B cell (primary cell): ENCODE measurements around the gene TRHDE. TPM values are rescaled to one million over a fixed set of nuclear protein-coding genes. Genes with fewer than 3 reads are reported as not detected.
"Not testable (repeated sequence)": the region's sequence is repeated elsewhere in the genome, so short reads cannot be mapped to it uniquely, and the experiment has no call there.

Source experiments
- ATAC-seq: fragments of 200-7000 bp; cut with Tn5 transposase; one replicate; pipeline ENCODE4 v1.10.0; 2021; ENCODE audit warnings: low read depth, mild to moderate bottlenecking, moderate number of reproducible peaks, moderate library complexity
- CTCF ChIA-PET: fragments of 350-600 bp; sonication (Branson Sonifier 250); formaldehyde crosslinking; loops from one replicate; lab custom pipeline; 2021; ENCODE audit warnings: antibody characterized with exemption, inconsistent platforms; lab: Charles Lee
- POLR2A ChIA-PET: fragments of 350-600 bp; sonication (Branson Sonifier 250); formaldehyde crosslinking; loops from one replicate; lab custom pipeline; 2021; ENCODE audit warnings: antibody characterized with exemption; lab: Charles Lee
- DNase-seq: peaks from one replicate; pipeline ENCODE4 v3.0.0; 2013
- H2AFZ ChIP-seq: 2 replicates; pipeline ENCODE4 v1.6.1; 2012; ENCODE audit warnings: mild to moderate bottlenecking, low read depth, low read length; ENCODE audit not compliant: insufficient read depth, poor library complexity, severe bottlenecking
- H3K27ac ChIP-seq, 2 donors: 1 replicate in 1 of 2; 2 replicates in 1 of 2; pipeline ENCODE4 v1.5.1; 2012 to 2013; ENCODE audit warnings: low read length in 2 of 2, mild to moderate bottlenecking in 2 of 2, moderate library complexity in 1 of 2
- H3K27me3 ChIP-seq, 4 experiments: fragments of 200-600 bp in 1 of 4; sonication (generic) in 1 of 4; replicated peaks in 1 of 4; 1 replicate in 2 of 4; 2 replicates in 2 of 4; pipeline versions ENCODE4 v1.6.1 to v1.7.0; 2013 to 2016; ENCODE audit warnings: low read length in 3 of 4, mild to moderate bottlenecking in 2 of 4, mixed read lengths in 1 of 4, moderate library complexity in 1 of 4; ENCODE audit not compliant: insufficient read depth in 4 of 4, control insufficient read depth in 3 of 4; ENCODE audit errors: control extremely low read depth in 1 of 4
- H3K36me3 ChIP-seq, 2 experiments: replicated peaks in 1 of 2; 1 replicate in 1 of 2; 2 replicates in 1 of 2; pipeline versions ENCODE4 v1.6.1 to v1.7.1; 2013; ENCODE audit warnings: low read length in 1 of 2; ENCODE audit not compliant: insufficient read depth in 2 of 2, control insufficient read depth in 1 of 2; ENCODE audit errors: control extremely low read depth in 1 of 2, extremely low read depth in 1 of 2
- H3K4me1 ChIP-seq, 2 donors: fragments of 200-600 bp in 1 of 2; sonication (generic) in 1 of 2; 1 replicate in 1 of 2; 2 replicates in 1 of 2; pipeline versions ENCODE4 v1.5.1 to v1.6.1; 2013 to 2017; ENCODE audit warnings: low read length in 2 of 2; ENCODE audit not compliant: control insufficient read depth in 2 of 2, insufficient read depth in 2 of 2
- H3K4me2 ChIP-seq: replicated peaks from 2 replicates; pipeline ENCODE3; 2012; ENCODE audit warnings: mild to moderate bottlenecking, low read depth, low read length; ENCODE audit not compliant: poor library complexity, severe bottlenecking
- H3K4me3 ChIP-seq, 5 experiments: fragments of 200-600 bp in 1 of 5; sonication (generic) in 1 of 5; 1 replicate in 3 of 5; 2 replicates in 2 of 5; pipeline versions ENCODE4 v1.5.1 to v1.7.0; 2011 to 2016; ENCODE audit warnings: low read length in 4 of 5, mild to moderate bottlenecking in 4 of 5, low read depth in 2 of 5, control low read depth in 1 of 5, moderate library complexity in 1 of 5; ENCODE audit not compliant: insufficient read depth in 1 of 5; ENCODE audit errors: control extremely low read depth in 1 of 5, extremely low read depth in 1 of 5
- H3K79me2 ChIP-seq: fragments of 200-600 bp; sonication (generic); one replicate; pipeline ENCODE4 v1.6.0; 2016; ENCODE audit warnings: low read length; ENCODE audit not compliant: control insufficient read depth, insufficient read depth
- H3K9ac ChIP-seq: fragments of 200-600 bp; sonication (generic); 2 replicates; pipeline ENCODE4 v1.6.1; 2017; ENCODE audit warnings: mild to moderate bottlenecking, low read length, moderate library complexity
- H3K9me3 ChIP-seq, 3 donors: one replicate each; pipeline versions ENCODE4 v1.6.1 to v1.7.1; 2013; ENCODE audit warnings: low read length in 2 of 3; ENCODE audit not compliant: control insufficient read depth in 2 of 3, insufficient read depth in 1 of 3; ENCODE audit errors: control extremely low read depth in 1 of 3
- H4K20me1 ChIP-seq: 2 replicates; pipeline ENCODE4 v1.6.0; 2012; ENCODE audit warnings: mild to moderate bottlenecking, low read length; ENCODE audit not compliant: insufficient read depth, control insufficient read depth, poor library complexity, severe bottlenecking
- H3K27ac Mint-ChIP-seq: one replicate; pipeline ENCODE4 v1.8.0; 2021; ENCODE audit warnings: mixed read lengths
- H3K27me3 Mint-ChIP-seq: one replicate; pipeline ENCODE4 v1.8.0; 2021; ENCODE audit warnings: mixed read lengths
- H3K4me1 Mint-ChIP-seq: one replicate; pipeline ENCODE4 v1.8.0; 2021; ENCODE audit warnings: mixed read lengths
- H3K4me3 Mint-ChIP-seq: one replicate; pipeline ENCODE4 v1.8.0; 2021; ENCODE audit warnings: mixed read lengths
- H3K9me3 Mint-ChIP-seq: one replicate; pipeline ENCODE4 v1.8.0; 2022; ENCODE audit warnings: mixed read lengths; ENCODE audit not compliant: insufficient read depth
- CTCF ChIP-seq: fragments of 200-600 bp; IDR thresholded peaks from one replicate; pipeline ENCODE4 v1.8.0; 2022; ENCODE audit warnings: antibody characterized with exemption, mild to moderate bottlenecking
- EZH2 ChIP-seq: IDR thresholded peaks from 2 replicates; pipeline ENCODE4 v1.6.1; 2012; ENCODE audit warnings: borderline replicate concordance, low read depth, mild to moderate bottlenecking, moderate library complexity, low read length; ENCODE audit not compliant: insufficient read depth, poor library complexity, severe bottlenecking
- WGBS: methylation state at CpG from one replicate; pipeline ENCODE4 v1.1.5; 2013; ENCODE audit warnings: missing lambda C conversion rate; ENCODE audit not compliant: insufficient coverage; 5-methylcytosine and 5-hydroxymethylcytosine counted together
- intact Hi-C: fragments of 100-400 bp; cut with micrococcal nuclease; formaldehyde crosslinking; loops from one replicate; pipeline ENCODE4 v1.10.0; 2022
- polyA plus RNA-seq: library from polyadenylated mRNA; depleted of rRNA; stranded (reverse); fragments of >200 nt; gene quantifications from 2 replicates; pipeline ENCODE4 v1.2.3, GENCODE V29; 2012
- total RNA-seq, 2 donors: library from RNA; stranded (reverse); fragments of 120-200 nt in 1 of 2; gene quantifications; 1 replicate in 1 of 2; 2 replicates in 1 of 2; pipeline versions ENCODE4 v1.2.3 to v1.2.4, GENCODE V29; 2013 to 2022

Gene TRHDE
- total and polyA plus RNA-seq, 2 donors (not counting 1 experiment from before 2014, with no cell fraction given), result not detected

GRCh38 chr12:72694193-72694592 lies 422.0 kb downstream of the TRHDE start:
- Mint-ChIP-seq H3K4me1 (no peaks in the 10 kb centered on the region), H3K9me3 (peaks cover 4% of the 10 kb centered on the region), H3K27me3 (no peaks in the 10 kb centered on the region), H3K27ac (no peak overlapping the region), H3K4me3 (no peak overlapping the region)
- Histone ChIP-seq H3K4me1 (no peaks in the 10 kb centered on the region), H3K27ac (no peak overlapping the region), H3K9me3 (peaks cover 0 to 1% (median 0%) of the 10 kb centered on the region in 3 donors), H3K4me2 (no peak overlapping the region), H3K36me3 (no peaks in the 10 kb centered on the region), H3K4me3 (no peak overlapping the region), H3K79me2 (no peaks in the 10 kb centered on the region), H3K9ac (no peak overlapping the region), H4K20me1 (no peaks in the 10 kb centered on the region), H2AFZ (no peak overlapping the region), H3K27me3 (no peaks in the 10 kb centered on the region)
- CTCF ChIA-PET, result no interaction called here
- intact Hi-C loops, result no loop called here
- POLR2A ChIA-PET, result no interaction called here
- DNase-seq (no peak), ATAC-seq (no peak)
- TF ChIP-seq EZH2 (no peak), CTCF (no peak)

- Histone ChIP-seq H3K9ac (no peak overlapping the region), H3K36me3 (no peaks in the 10 kb centered on the region), H3K79me2 (no peaks in the 10 kb centered on the region), H3K27ac (no peak overlapping the region), H3K4me2 (no peak overlapping the region), H3K4me3 (no peak overlapping the region), H3K27me3 (no peaks in the 10 kb centered on the region), H2AFZ (no peak overlapping the region), H3K9me3 (peaks cover 0 to 7% (median 0%) of the 10 kb centered on the region in 3 donors), H3K4me1 (no peaks in the 10 kb centered on the region), H4K20me1 (no peaks in the 10 kb centered on the region)
- CTCF ChIA-PET, result no interaction called here
- ATAC-seq (no peak), DNase-seq (no peak)
- Mint-ChIP-seq H3K4me3 (no peak overlapping the region), H3K27me3 (no peaks in the 10 kb centered on the region), H3K9me3 (peaks cover 16% of the 10 kb centered on the region), H3K27ac (no peak overlapping the region), H3K4me1 (no peaks in the 10 kb centered on the region)
- TF ChIP-seq EZH2 (no peak), CTCF (no peak)
- 88% methylated on average over 1 of the region's 1 CpG for WGBS
- POLR2A ChIA-PET, result no interaction called here
- intact Hi-C loops, result no loop called here
Measured at GRCh38 chr12:72699362-72699761, 427.2 kb downstream of the TRHDE start.

- H3K9me3 ChIP-seq, H3K9ac ChIP-seq, H3K4me1 ChIP-seq, POLR2A ChIA-PET, H3K27ac ChIP-seq, H3K27ac Mint-ChIP-seq, ATAC-seq, H3K27me3 Mint-ChIP-seq, CTCF ChIA-PET, intact Hi-C loops, H2AFZ ChIP-seq, H3K4me3 ChIP-seq, H3K27me3 ChIP-seq, H3K9me3 Mint-ChIP-seq, H4K20me1 ChIP-seq, H3K4me3 Mint-ChIP-seq, H3K4me1 Mint-ChIP-seq, H3K79me2 ChIP-seq, H3K4me2 ChIP-seq, DNase-seq, H3K36me3 ChIP-seq: not testable (repeated sequence)
- WGBS, result 90% methylated on average over 11 of the region's 11 CpGs
Measured at GRCh38 chr12:72712025-72712424, 439.9 kb downstream of the TRHDE start.
